Measurements from ENCODE around the gene PDCD10.

DNA sequence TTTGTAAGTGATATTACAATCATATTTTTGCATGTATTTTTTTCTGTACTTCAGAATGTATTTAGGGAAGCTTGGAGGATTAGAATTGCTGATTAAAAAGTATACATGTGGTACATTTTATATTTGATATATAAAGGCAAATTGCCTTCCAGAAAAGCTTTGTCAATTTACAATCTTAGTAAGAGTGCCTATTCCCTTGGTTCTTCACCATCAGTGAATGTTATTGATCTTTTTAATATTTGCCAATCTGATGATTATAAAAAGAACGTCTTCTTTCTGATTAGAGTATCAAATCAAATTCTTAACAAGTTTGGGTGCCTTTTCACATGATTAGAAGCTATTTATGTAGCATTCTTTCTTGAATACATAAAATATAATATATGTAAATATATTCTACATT is 90.1 kb downstream of the PDCD10 start:
- TF ChIP-seq, protein P1, sequence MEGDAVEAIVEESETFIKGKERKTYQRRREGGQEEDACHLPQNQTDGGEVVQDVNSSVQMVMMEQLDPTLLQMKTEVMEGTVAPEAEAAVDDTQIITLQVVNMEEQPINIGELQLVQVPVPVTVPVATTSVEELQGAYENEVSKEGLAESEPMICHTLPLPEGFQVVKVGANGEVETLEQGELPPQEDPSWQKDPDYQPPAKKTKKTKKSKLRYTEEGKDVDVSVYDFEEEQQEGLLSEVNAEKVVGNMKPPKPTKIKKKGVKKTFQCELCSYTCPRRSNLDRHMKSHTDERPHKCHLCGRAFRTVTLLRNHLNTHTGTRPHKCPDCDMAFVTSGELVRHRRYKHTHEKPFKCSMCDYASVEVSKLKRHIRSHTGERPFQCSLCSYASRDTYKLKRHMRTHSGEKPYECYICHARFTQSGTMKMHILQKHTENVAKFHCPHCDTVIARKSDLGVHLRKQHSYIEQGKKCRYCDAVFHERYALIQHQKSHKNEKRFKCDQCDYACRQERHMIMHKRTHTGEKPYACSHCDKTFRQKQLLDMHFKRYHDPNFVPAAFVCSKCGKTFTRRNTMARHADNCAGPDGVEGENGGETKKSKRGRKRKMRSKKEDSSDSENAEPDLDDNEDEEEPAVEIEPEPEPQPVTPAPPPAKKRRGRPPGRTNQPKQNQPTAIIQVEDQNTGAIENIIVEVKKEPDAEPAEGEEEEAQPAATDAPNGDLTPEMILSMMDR (IDR thresholded peaks at IDR 0.05) = no peak
- no peak for TF ChIP-seq POLR2A (IDR thresholded peaks at IDR 0.05)

Data from esophagus squamous epithelium (tissue), 4 donors.